GM12892 (cell line): Measurements from ENCODE around the gene HJURP.

Experiments
- POLR2A ChIP-seq: IDR thresholded peaks from 2 replicates; pipeline ENCODE4 v1.6.1; 2011; ENCODE audit warnings: low read depth, low read length, control low read depth
- TAF1 ChIP-seq: IDR thresholded peaks from 2 replicates; pipeline ENCODE4 v1.6.1; 2011; ENCODE audit warnings: low read depth, mild to moderate bottlenecking, control low read depth, low read length, borderline replicate concordance

- TF ChIP-seq TAF1: no peak
- TF ChIP-seq POLR2A: no peak
Measured at GRCh38 chr2:233793465-233794127, 60.7 kb downstream of the HJURP start.
